Measurements from ENCODE around the gene TMEM92.
"Not testable (repeated sequence)": the region's sequence is repeated elsewhere in the genome, so short reads cannot be mapped to it uniquely, and the experiment has no call there.

Gene TMEM92

GRCh38 chr17:50301891-50302584 is 27.8 kb downstream of the TMEM92 start:
- DNase-seq (ENCODE audit: low read depth) = no peak

DNA sequence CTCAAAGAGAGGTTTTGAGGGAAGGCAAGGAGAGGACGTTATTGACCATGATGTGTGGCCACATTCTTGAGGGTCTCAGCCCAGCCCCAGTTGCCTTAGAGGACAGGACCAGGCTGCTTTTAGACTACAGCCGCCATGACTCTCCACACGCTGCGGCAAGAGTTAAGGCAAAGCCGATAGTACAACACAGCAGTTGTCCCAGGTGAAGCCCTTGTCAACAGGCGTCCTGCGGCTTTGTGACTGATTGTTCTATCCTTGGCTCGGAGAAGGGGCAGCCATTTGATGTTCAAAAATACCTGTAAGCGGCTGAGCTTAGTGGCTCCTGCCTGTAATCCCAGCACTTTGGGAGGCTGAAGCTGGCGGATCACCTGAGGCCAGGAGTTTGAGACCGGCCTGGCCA is 28.8 kb downstream of the TMEM92 start:
- no peak for DNase-seq (ENCODE audit: low read depth)

DNA sequence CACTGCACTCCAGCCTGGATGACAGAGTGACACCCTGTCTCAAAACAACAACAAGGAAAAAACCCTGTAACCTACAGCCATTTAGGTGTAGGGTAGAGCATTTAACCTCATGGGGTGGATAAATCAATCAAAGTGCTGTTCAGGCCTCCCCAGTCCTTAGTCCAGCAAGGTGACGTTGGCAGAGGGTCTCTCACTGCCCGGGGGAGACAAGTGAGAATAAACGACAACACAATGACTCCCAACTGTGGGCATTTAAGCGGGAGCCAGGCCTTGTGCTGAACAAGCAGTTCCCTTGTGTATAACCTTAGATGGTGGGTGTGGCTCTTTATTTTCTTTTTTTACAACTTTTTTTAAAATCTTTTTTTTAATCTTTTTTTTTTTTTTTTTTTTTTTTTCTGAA is 29.3 kb downstream of the TMEM92 start:
- no peak for DNase-seq (ENCODE audit: low read depth)

DNA sequence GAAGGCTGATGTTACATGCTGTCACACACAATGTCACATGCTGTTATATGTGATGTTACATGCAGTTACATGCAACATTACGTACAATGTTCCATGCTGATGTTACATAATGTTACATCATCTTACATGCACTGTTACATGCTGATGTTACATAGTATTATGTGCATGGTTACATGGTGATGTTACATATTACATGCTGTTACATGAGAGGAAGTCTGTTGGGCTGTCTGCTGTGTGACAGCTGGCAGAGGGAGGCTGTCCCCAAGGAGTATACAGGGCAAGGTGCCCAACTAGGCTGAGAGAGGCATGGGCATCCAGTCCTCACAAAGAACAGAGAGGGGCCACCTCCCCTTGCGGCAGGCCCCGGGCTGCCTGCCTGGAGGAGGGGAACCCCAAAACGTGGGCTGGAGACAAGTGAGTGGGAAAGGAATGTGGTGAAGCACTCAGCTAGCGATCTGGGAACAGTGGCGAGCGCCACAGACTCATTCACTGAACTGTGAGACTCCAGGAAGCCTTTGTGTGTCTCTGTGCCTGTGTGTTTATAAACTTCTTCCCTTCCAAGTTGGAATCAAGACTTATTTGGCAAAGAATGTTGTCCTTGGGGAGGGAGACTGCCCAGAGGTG is 30.6 kb downstream of the TMEM92 start:
- peak; percentile 19 for DNase-seq (ENCODE audit: low read depth)

GRCh38 chr17:50307654-50308053 is 33.4 kb downstream of the TMEM92 start:
- DNase-seq (ENCODE audit: low read depth) = no peak

DNA sequence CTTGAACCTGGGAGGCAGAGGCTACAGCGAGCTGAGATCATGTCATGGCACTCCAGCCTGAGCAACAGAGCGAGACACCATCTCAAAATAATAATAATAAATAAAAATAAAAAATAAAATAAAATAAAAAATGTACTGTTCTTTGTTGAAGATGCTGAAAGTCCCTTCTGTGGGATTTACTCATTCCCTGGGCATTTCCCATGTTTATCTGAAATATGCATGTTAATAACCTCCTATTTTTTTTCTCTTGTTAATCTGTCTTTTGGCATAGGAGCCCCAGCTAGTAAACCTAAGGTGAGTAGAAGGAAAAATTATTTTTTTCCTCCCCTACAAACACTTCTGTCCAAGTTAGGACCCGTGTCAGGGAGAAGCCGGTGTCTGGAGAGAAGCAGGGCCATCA is 34.4 kb downstream of the TMEM92 start:
- DNase-seq (ENCODE audit: low read depth) = peak; percentile 32

GRCh38 chr17:50310455-50311111 is 36.3 kb downstream of the TMEM92 start:
- DNase-seq (ENCODE audit: low read depth) = no peak

- no peak for DNase-seq (ENCODE audit: low read depth)
Measured at GRCh38 chr17:50311112-50311460, 36.8 kb downstream of the TMEM92 start.

GRCh38 chr17:50311483-50311882 is 37.2 kb downstream of the TMEM92 start:
- DNase-seq (ENCODE audit: low read depth) = no peak

DNA sequence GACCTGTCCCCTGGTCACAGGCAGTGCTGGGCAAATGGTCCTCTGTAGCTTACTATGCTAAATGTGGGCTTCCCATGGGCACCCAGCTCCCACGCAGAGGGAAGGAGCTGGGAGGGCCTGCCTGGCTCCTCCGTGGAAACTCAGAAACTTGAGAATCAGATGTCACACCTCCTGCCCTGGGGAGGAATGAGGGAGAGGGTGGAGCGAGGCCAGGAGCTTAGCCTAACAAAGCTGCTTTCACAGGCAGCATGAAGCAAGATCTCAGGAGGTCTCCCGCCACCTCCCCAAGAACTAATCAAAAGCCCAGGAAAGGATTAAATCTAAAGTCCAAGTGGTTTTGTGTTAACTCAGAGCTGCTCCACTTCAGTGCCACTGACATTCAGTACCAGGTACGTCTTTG is 38.0 kb downstream of the TMEM92 start:
- DNase-seq (ENCODE audit: low read depth) = no peak

- DNase-seq (ENCODE audit: low read depth) = no peak
Measured at GRCh38 chr17:50314456-50315011, 40.3 kb downstream of the TMEM92 start.

GRCh38 chr17:50316016-50316587 is 41.8 kb downstream of the TMEM92 start:
- DNase-seq (ENCODE audit: low read depth) = no peak

DNA sequence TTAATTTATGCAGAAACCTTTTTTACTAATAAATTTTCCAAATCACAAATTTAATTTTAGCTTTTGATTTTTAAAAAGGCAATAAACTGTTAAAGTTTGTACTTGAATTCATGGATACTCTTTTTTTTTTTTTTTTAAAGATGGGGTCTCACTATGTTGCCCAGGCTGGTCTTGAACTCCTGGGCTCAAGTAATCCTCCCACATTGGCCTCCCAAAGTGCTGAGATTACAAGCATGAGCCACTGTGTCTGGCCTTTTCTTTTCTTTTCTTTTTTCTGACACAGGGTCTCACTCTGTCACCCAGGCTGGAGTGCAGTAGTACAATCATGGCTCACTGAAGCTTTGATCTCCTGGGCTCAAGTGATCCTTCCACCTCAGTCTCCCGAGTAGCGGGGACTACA is 42.4 kb downstream of the TMEM92 start:
- DNase-seq (ENCODE audit: low read depth) = not testable (repeated sequence)

DNA sequence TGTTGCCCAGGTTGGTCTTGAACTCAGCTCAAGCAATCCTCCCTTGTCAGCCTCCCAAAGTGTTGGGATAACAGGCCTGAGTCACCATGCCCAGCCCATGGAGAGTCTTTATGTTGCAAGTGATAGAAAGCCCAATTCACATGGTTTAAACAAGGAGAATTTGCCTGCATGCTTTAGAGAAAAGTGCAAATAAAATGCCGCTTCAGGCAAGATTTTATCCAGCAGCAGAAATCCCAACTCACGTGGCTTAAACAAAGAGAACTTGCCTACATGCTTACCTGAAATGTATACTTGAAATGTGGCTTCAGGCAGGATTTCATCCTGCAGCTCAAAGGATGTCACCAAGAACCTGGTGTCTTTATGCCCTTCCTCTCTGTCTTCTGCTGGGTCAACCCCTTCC is 42.9 kb downstream of the TMEM92 start:
- DNase-seq (ENCODE audit: low read depth) = no peak

GRCh38 chr17:50318501-50319285 is 44.4 kb downstream of the TMEM92 start:
- no peak for DNase-seq (ENCODE audit: low read depth)

- no peak for DNase-seq (ENCODE audit: low read depth)
Measured at GRCh38 chr17:50319306-50320004, 45.2 kb downstream of the TMEM92 start.

DNA sequence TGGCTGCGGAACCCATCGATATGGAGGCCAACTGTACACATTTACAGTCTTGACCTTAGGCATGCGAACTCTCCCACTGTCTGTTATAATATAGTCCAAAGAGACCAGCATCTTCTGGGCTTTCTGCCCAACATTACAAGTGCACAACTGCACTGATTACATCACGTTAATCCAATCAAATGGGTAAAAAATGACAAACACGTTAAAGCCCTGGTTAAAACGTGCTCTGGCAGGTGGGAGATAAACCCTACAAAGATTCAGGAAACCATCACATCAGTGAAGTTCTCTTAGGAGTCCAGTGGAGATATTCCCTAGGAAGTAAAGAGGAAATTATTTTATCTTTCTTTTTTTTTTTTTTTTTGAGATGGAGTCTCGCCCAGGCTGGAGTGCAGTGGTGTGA is 48.0 kb downstream of the TMEM92 start:
- DNase-seq (ENCODE audit: low read depth) = no peak

DNA sequence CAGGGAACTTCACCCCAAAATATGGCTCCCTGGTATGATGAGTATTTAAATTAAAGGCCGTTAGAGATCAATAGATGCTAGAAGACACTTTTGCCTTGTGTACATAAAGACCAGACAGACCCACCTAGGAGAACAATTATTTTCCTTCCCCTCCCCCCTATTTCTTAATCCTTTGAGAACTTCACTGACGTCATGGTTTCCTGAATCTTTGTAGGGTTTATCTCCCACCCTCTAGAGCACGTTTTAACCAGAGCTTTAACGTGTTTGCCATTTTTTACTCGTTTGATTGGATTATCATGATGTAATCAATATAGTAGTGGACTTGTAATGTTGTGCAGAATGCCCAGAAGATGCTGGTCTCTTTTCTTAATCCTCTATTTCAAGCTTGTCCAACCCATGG is 48.8 kb downstream of the TMEM92 start:
- no peak for DNase-seq (ENCODE audit: low read depth)

DNA sequence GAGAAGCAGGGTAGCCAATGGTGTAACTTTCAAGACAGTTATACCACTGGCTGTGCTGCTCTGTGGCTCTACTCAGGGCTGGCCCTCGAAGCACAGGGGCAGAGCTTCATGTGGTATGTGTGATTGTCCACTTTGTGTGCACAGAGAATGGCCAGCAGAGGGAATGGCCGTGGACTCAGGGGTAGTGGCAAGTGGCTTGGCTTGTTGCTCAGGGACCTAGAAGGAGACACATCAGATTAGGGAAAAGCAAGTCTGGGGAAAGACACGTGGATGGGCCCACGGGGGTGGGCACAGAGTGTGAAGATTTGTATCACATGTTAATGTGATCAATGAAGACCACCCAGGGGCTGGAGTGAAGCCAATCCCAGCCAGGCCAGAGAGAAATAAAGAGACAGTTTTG is 51.6 kb downstream of the TMEM92 start:
- DNase-seq (ENCODE audit: low read depth) = no peak

DNA sequence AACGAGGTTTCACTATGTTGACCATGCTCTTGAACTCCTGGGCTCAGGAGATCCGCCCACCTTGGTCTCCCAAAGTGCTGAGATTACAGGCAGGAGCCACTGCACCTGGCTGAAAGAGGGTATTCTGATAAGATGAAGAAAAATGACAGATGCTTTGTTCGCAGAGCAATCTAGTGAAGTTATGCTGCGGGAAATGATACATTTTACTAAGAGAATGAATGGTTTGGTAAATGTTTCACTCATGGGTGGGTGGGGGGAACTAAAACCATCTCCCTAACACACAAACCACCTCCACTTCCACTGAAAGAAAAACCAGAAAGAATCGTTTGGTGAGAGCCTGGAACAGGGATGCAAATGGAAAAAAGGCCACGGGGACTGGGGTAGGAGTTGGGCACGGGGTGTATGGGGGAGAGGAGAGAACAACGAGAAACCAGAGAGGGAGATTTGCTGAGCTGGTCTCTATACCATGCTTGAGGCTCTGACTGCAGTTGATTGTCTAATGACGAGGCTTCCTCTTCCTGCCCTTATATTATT is 52.6 kb downstream of the TMEM92 start:
- no peak for DNase-seq (ENCODE audit: low read depth)

Data from non-pigmented ciliary epithelial cell (primary cell).